ENCODE data around the gene RPL3.

The RPL3 gene

GRCh38 chr22:39312410-39312809 is 7.0 kb downstream of the RPL3 start:
- no peak for TF ChIP-seq EZH2 (IDR thresholded peaks at IDR 0.05; ENCODE audit: borderline replicate concordance, low read length)
- TF ChIP-seq CTCF (IDR thresholded peaks at IDR 0.05; ENCODE audit: low read length) = no peak
- Histone ChIP-seq H3F3A (ENCODE audit: insufficient read depth, low read length) (0 out of 2 replicates have a peak, but pooled peaks cover 5% of the 10 kb centered on the region), H3K79me2 (ENCODE audit: insufficient read depth, low read length) (no peaks in the 10 kb centered on the region), H3K4me2 (ENCODE audit: low read length) (no peak overlapping the region), H3K4me3 (ENCODE audit: low read depth, low read length, poor library complexity, severe bottlenecking) (no peak overlapping the region), H3K27me3 (ENCODE audit: insufficient read depth, low read length) (0 out of 2 replicates have a peak, but pooled peaks cover 4% of the 10 kb centered on the region), H2AFZ (ENCODE audit: low read length) (no peak overlapping the region), H4K20me1 (ENCODE audit: insufficient read depth, low read length) (no peaks in the 10 kb centered on the region), H3K9me2 (ENCODE audit: low read depth, low read length) (no peaks in the 10 kb centered on the region), H3K9ac (ENCODE audit: low read length) (no peak overlapping the region), H3K27ac (ENCODE audit: low read depth, low read length, poor library complexity, severe bottlenecking) (no peak overlapping the region), H3K4me1 (ENCODE audit: insufficient read depth, low read length, severe bottlenecking) (peaks cover 18% of the 10 kb centered on the region), H3K36me3 (ENCODE audit: insufficient read depth, low read length) (peaks cover 60% of the 10 kb centered on the region), H3K9me3 (ENCODE audit: low read length) (no peaks in the 10 kb centered on the region)

DNA sequence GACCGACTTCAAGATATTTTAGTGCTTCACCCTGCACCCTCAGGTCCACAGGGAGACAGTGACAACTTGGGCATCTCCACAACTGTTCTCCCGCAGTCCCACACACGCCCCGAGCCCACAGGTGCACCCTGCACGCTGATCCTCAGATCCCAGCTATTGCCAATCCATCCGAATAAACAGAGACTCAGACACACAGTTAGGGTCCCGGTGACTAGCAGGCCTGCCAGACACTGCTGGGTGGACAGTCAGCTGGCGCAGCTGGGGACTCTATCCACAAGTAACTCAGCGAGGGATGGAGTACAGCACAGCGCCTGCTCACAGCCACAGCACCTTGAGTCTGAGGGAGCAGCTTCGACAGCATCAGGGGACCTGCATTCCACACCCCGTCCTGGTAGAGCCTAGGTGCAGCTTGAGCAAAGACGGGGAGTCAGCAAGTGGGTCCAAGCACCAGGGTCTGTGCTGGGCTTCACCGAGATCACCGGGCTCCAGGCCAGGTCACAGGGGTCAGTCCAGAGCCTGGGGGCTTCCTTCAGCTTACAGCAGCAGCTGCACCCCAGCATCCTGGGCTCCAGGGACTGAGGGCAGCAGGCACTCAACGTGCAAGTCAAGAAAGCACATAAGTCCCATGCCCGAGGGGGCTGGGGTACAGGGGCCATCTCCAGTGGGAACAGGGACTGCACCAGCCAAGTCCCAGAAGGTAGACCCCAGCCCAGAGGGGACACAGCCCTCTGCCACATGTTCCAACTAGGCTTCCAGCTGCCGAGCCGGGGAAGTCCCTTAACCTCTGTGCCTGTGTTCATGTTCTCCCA is 7.6 kb downstream of the RPL3 start:
- Histone ChIP-seq H3K79me2 (ENCODE audit: insufficient read depth, low read length) (no peaks in the 10 kb centered on the region), H3K4me3 (ENCODE audit: low read depth, low read length, poor library complexity, severe bottlenecking) (no peak overlapping the region), H2AFZ (ENCODE audit: low read length) (no peak overlapping the region), H3K4me1 (ENCODE audit: insufficient read depth, low read length, severe bottlenecking) (peaks cover 11% of the 10 kb centered on the region), H3K27me3 (ENCODE audit: insufficient read depth, low read length) (0 out of 2 replicates have a peak, but pooled peaks cover 4% of the 10 kb centered on the region), H3K36me3 (ENCODE audit: insufficient read depth, low read length) (peaks cover 54% of the 10 kb centered on the region), H3K9me3 (ENCODE audit: low read length) (no peaks in the 10 kb centered on the region), H4K20me1 (ENCODE audit: insufficient read depth, low read length) (no peaks in the 10 kb centered on the region), H3K4me2 (ENCODE audit: low read length) (no peak overlapping the region), H3K27ac (ENCODE audit: low read depth, low read length, poor library complexity, severe bottlenecking) (no peak overlapping the region), H3K9ac (ENCODE audit: low read length) (no peak overlapping the region), H3F3A (ENCODE audit: insufficient read depth, low read length) (0 out of 2 replicates have a peak, but pooled peaks cover 5% of the 10 kb centered on the region), H3K9me2 (ENCODE audit: low read depth, low read length) (no peaks in the 10 kb centered on the region)
- no peak for TF ChIP-seq CTCF (IDR thresholded peaks at IDR 0.05; ENCODE audit: low read length)
- TF ChIP-seq EZH2 (IDR thresholded peaks at IDR 0.05; ENCODE audit: borderline replicate concordance, low read length) = no peak

GRCh38 chr22:39309881-39310714 is 9.3 kb downstream of the RPL3 start:
- no peak overlapping the region for H3K4me2 ChIP-seq (ENCODE audit: low read length)
- H3K9me3 ChIP-seq (ENCODE audit: low read length) = no peaks in the 10 kb centered on the region
- H3K27ac ChIP-seq (ENCODE audit: low read depth, low read length, poor library complexity, severe bottlenecking) = no peak overlapping the region
- H3F3A ChIP-seq (ENCODE audit: insufficient read depth, low read length) = 0 out of 2 replicates have a peak, but pooled peaks cover 5% of the 10 kb centered on the region
- peaks cover 4% of the 10 kb centered on the region for H3K4me1 ChIP-seq (ENCODE audit: insufficient read depth, low read length, severe bottlenecking)
- no peak for TF ChIP-seq CTCF (IDR thresholded peaks at IDR 0.05; ENCODE audit: low read length)
- TF ChIP-seq EZH2 (IDR thresholded peaks at IDR 0.05; ENCODE audit: borderline replicate concordance, low read length) = no peak
- H3K27me3 ChIP-seq (ENCODE audit: insufficient read depth, low read length) = peaks cover 11% of the 10 kb centered on the region; the same call in 1 of the 2 replicates
- no peaks in the 10 kb centered on the region for H3K9me2 ChIP-seq (ENCODE audit: low read depth, low read length)
- H3K9ac ChIP-seq (ENCODE audit: low read length) = no peak overlapping the region
- no peaks in the 10 kb centered on the region for H3K79me2 ChIP-seq (ENCODE audit: insufficient read depth, low read length)
- H4K20me1 ChIP-seq (ENCODE audit: insufficient read depth, low read length) = no peaks in the 10 kb centered on the region
- H3K4me3 ChIP-seq (ENCODE audit: low read depth, low read length, poor library complexity, severe bottlenecking) = no peak overlapping the region
- no peak overlapping the region for H2AFZ ChIP-seq (ENCODE audit: low read length)
- H3K36me3 ChIP-seq (ENCODE audit: insufficient read depth, low read length) = peaks cover 37% of the 10 kb centered on the region

Measured in OCI-LY1 (cell line).